PC-3 (cell line): ENCODE results near the gene WDR55. TPM values are rescaled to one million over a fixed set of nuclear protein-coding genes. Genes with fewer than 3 reads are reported as not detected.
A peak's percentile ranks its signal among the peaks of the same experiment; 100 is the strongest.
"Not testable (repeated sequence)": the region's sequence is repeated elsewhere in the genome, so short reads cannot be mapped to it uniquely, and the experiment has no call there.

Experiments used
- ATAC-seq: fragments of 200-7000 bp; cut with Tn5 transposase; 2 replicates; pipeline ENCODE4 v1.9.1; 2020; ENCODE audit warnings: mild to moderate bottlenecking, moderate library complexity
- Bru-seq: library from RNA; stranded (reverse); fragments of 400-500 nt; gene quantifications from one replicate; lab custom pipeline; 2021; lab: Mats Ljungman, UMichigan
- BruChase-seq, 2 experiments: library from RNA; stranded (reverse); fragments of 400-500 nt; gene quantifications; one replicate each; lab custom pipeline; 2021; lab: Mats Ljungman, UMichigan
- BruUV-seq: library from RNA; stranded (reverse); fragments of 400-500 nt; replicated peaks from 2 replicates; lab custom pipeline; 2021; lab: Mats Ljungman, UMichigan
- CTCF ChIA-PET: fragments of 300-600 bp; sonication (Branson Sonifier 250); formaldehyde crosslinking; loops from one replicate; lab custom pipeline; 2022; ENCODE audit warnings: antibody characterized with exemption; lab: Charles Lee
- POLR2A ChIA-PET: fragments of 300-600 bp; sonication (Branson Sonifier 250); formaldehyde crosslinking; loops from one replicate; lab custom pipeline; 2022; ENCODE audit warnings: antibody characterized with exemption; ENCODE audit not compliant: unreplicated experiment; lab: Charles Lee
- DNase-seq: peaks from one replicate; pipeline ENCODE4 v3.0.0-alpha.2; 2015
- H2AFZ ChIP-seq: fragments of 300-600 bp; sonication (generic); 2 replicates; pipeline ENCODE4 v1.6.0; 2016; ENCODE audit warnings: antibody characterized with exemption, low read length
- H3F3A ChIP-seq: fragments of 300-600 bp; sonication (generic); one replicate; pipeline ENCODE4 v1.6.0; 2017; ENCODE audit warnings: antibody characterized with exemption, low read length, control low read depth, mild to moderate bottlenecking; ENCODE audit not compliant: unreplicated experiment
- H3K27ac ChIP-seq: fragments of 300-600 bp; sonication (generic); 2 replicates; pipeline ENCODE4 v1.5.1; 2016; ENCODE audit warnings: mild to moderate bottlenecking, low read length
- H3K27me3 ChIP-seq: fragments of 300-600 bp; sonication (generic); 2 replicates; pipeline ENCODE4 v1.6.1; 2016; ENCODE audit warnings: low read length, mixed read lengths
- H3K36me3 ChIP-seq: fragments of 300-600 bp; sonication (generic); 2 replicates; pipeline ENCODE4 v1.6.1; 2016; ENCODE audit warnings: low read depth, mixed run types, low read length, mixed read lengths
- H3K4me1 ChIP-seq: fragments of 300-600 bp; sonication (generic); 2 replicates; pipeline ENCODE4 v1.5.1; 2016; ENCODE audit warnings: low read length; ENCODE audit not compliant: insufficient read depth
- H3K4me2 ChIP-seq: fragments of 300-600 bp; sonication (generic); 2 replicates; pipeline ENCODE4 v1.6.0; 2016; ENCODE audit warnings: low read length
- H3K4me3 ChIP-seq: fragments of 300-600 bp; sonication (generic); 2 replicates; pipeline ENCODE4 v1.5.1; 2016; ENCODE audit warnings: mild to moderate bottlenecking, low read length, mixed read lengths
- H3K79me2 ChIP-seq: fragments of 300-600 bp; sonication (generic); 2 replicates; pipeline ENCODE4 v1.6.1; 2017; ENCODE audit warnings: low read length, mixed read lengths
- H3K9ac ChIP-seq: fragments of 300-600 bp; sonication (generic); 2 replicates; pipeline ENCODE4 v1.6.0; 2016; ENCODE audit warnings: mild to moderate bottlenecking, low read length
- H3K9me2 ChIP-seq: fragments of 300-600 bp; sonication (generic); replicated peaks from 2 replicates; pipeline ENCODE4 v1.6.1; 2016; ENCODE audit warnings: mixed run types, low read length, mixed read lengths
- H3K9me3 ChIP-seq: fragments of 300-600 bp; sonication (generic); 2 replicates; pipeline ENCODE4 v1.6.1; 2016; ENCODE audit warnings: low read length, mixed read lengths
- H4K20me1 ChIP-seq: fragments of 300-600 bp; sonication (generic); 2 replicates; pipeline ENCODE4 v1.6.1; 2016; ENCODE audit warnings: low read length, mixed read lengths
- CTCF ChIP-seq: fragments of 300-600 bp; sonication (generic); conservative IDR thresholded peaks from 2 replicates; pipeline ENCODE4 v1.5.1; 2017; ENCODE audit warnings: antibody characterized with exemption, low read depth, mild to moderate bottlenecking, low read length
- EZH2 ChIP-seq: fragments of 300-600 bp; sonication (generic); IDR thresholded peaks from one replicate; pipeline ENCODE4 v1.6.1; 2017; ENCODE audit warnings: antibody characterized with exemption, mild to moderate bottlenecking, low read length; ENCODE audit not compliant: unreplicated experiment
- EZH2phosphoT487 ChIP-seq: fragments of 300-600 bp; sonication (generic); IDR thresholded peaks from 2 replicates; pipeline ENCODE4 v1.6.1; 2018; ENCODE audit warnings: mild to moderate bottlenecking, antibody characterized with exemption, low read length, borderline replicate concordance
- intact Hi-C: fragments of 100-400 bp; cut with micrococcal nuclease; formaldehyde crosslinking; loops from 2 replicates; pipeline ENCODE4 v1.9.0; 2023
- long read RNA-seq: library from polyadenylated mRNA; unstranded; transcript quantifications from one replicate; pipeline ENCODE4 v2.0.0, GENCODE V29; 2021; ENCODE audit not compliant: unreplicated experiment
- total RNA-seq: library from RNA; depleted of rRNA; stranded (reverse); fragments of >200 nt; gene quantifications from 2 replicates; pipeline ENCODE4 v1.2.3, GENCODE V29; 2014; rRNA removed

Gene WDR55
- total RNA-seq (21.2 and 27.2 TPM in 2 replicates), Bru-seq, nascent RNA (percentile 86 among the genes with signal in this experiment), BruChase-seq, experiment 1, labeled RNA remaining after a 6-hour chase (percentile 94 among the genes with signal in this experiment), BruChase-seq, experiment 2, labeled RNA remaining after a 2-hour chase (percentile 93 among the genes with signal in this experiment)
- long read RNA-seq, full-length matches to known transcripts, result 44 of 138 reads
- long read RNA-seq, partial matches to known transcripts, result 14 of 138 reads
- long read RNA-seq, other reads (novel, unspliced or antisense), result 80 of 138 reads

- BruUV-seq, result TSS peak; percentile 94
- H3K36me3 ChIP-seq, result peaks cover 49% of the 10 kb centered on the region
Measured at GRCh38 chr5:140664359-140665119, at the start of gene WDR55. Gene WDR55, plus strand, starts transcription at chr5:140664904. Its CDS starts 9 bp downstream, at chr5:140664913.

GRCh38 chr5:140622301-140622700 lies 42.4 kb upstream of the WDR55 start:
- BruUV-seq, result no TSS peak
- CTCF ChIA-PET, result no interaction called here
- no peaks in the 10 kb centered on the region for H3K9me3 ChIP-seq

More at GRCh38 chr5:140664359-140665119, at the start of gene WDR55:
- Histone ChIP-seq H2AFZ (peak within 1 kb of the TSS; percentile 84), H3K9me3 (no peaks in the 10 kb centered on the region), H3K79me2 (peaks cover 36% of the 10 kb centered on the region), H3K9me2 (no peaks in the 10 kb centered on the region), H3K9ac (peak within 1 kb of the TSS; percentile 86), H3K4me3 (peak within 1 kb of the TSS; percentile 95), H3K4me2 (peak within 1 kb of the TSS; percentile 94), H4K20me1 (peaks cover 6% of the 10 kb centered on the region; the same call in 1 of the 2 replicates), H3K4me1 (peaks cover 20% of the 10 kb centered on the region), H3K27ac (peak within 1 kb of the TSS; percentile 87), H3K27me3 (no peaks in the 10 kb centered on the region), H3F3A (no peaks in the 10 kb centered on the region)
- CTCF ChIA-PET, result no interaction called here
- no peak for TF ChIP-seq EZH2phosphoT487
- TF ChIP-seq EZH2, result no peak
- no peak for TF ChIP-seq CTCF
- ATAC-seq (peak; percentile 95), DNase-seq (peak; percentile 96)
- intact Hi-C loops, result loop anchor here (1.0 kb wide), 4 partner anchors 17 to 117 kb away; partner anchors contain the start of genes EIF4EBP3, HARS1, HARS2 and IK
- POLR2A ChIA-PET, result no interaction called here

GRCh38 chr5:140623061-140623460 lies 41.6 kb upstream of the WDR55 start:
- H3K36me3 ChIP-seq, ATAC-seq, H3K4me1 ChIP-seq, H3K9me3 ChIP-seq, H3K9ac ChIP-seq, H3K27ac ChIP-seq, DNase-seq, H2AFZ ChIP-seq, BruUV-seq, H3K27me3 ChIP-seq, H3K4me2 ChIP-seq, H3K79me2 ChIP-seq, CTCF ChIA-PET, H4K20me1 ChIP-seq, H3K4me3 ChIP-seq, intact Hi-C loops, H3K9me2 ChIP-seq, POLR2A ChIA-PET, H3F3A ChIP-seq: not testable (repeated sequence)

More at GRCh38 chr5:140622301-140622700, 42.4 kb upstream of the WDR55 start:
- H4K20me1 ChIP-seq, result no peaks in the 10 kb centered on the region
- H3K9ac ChIP-seq, result no peak overlapping the region
- H3K4me2 ChIP-seq, result no peak overlapping the region
- H3K9me2 ChIP-seq, result no peaks in the 10 kb centered on the region
- no peaks in the 10 kb centered on the region for H3K36me3 ChIP-seq
- H3K79me2 ChIP-seq, result no peaks in the 10 kb centered on the region
- TF ChIP-seq EZH2phosphoT487, result no peak
- TF ChIP-seq EZH2, result no peak
- no peak for TF ChIP-seq CTCF
- no peak overlapping the region for H3K4me3 ChIP-seq
- H3K27me3 ChIP-seq, result 0 out of 2 replicates have a peak, but pooled peaks cover 2% of the 10 kb centered on the region
- H3F3A ChIP-seq, result no peaks in the 10 kb centered on the region
- intact Hi-C loops, result no loop called here
- DNase-seq (no peak), ATAC-seq (no peak)
- no peak overlapping the region for H3K27ac ChIP-seq
- H3K4me1 ChIP-seq, result no peaks in the 10 kb centered on the region
- H2AFZ ChIP-seq, result no peak overlapping the region
- POLR2A ChIA-PET, result no interaction called here

- POLR2A ChIA-PET, H3K27ac ChIP-seq, CTCF ChIA-PET, H3K27me3 ChIP-seq, ATAC-seq, H3K79me2 ChIP-seq, H3K9me2 ChIP-seq, H3K9ac ChIP-seq, BruUV-seq, H3F3A ChIP-seq, H3K4me1 ChIP-seq, H3K9me3 ChIP-seq, DNase-seq, H3K36me3 ChIP-seq, intact Hi-C loops, H2AFZ ChIP-seq, H4K20me1 ChIP-seq, H3K4me3 ChIP-seq, H3K4me2 ChIP-seq: not testable (repeated sequence)
Measured at GRCh38 chr5:140624886-140625285, 39.8 kb upstream of the WDR55 start.
